HUES64 (cell line): ENCODE results near the gene TLE3.

Source experiments
- H3K27ac ChIP-seq: 2 replicates; pipeline ENCODE4 v1.7.0; 2013; ENCODE audit warnings: low read depth, low read length, inconsistent platforms
- H3K27me3 ChIP-seq: 2 replicates; pipeline ENCODE4 v1.6.1; 2013; ENCODE audit warnings: mild to moderate bottlenecking, low read length; ENCODE audit not compliant: insufficient read depth
- H3K36me3 ChIP-seq: 2 replicates; pipeline ENCODE4 v1.6.1; 2013; ENCODE audit warnings: mild to moderate bottlenecking, low read length; ENCODE audit not compliant: insufficient read depth
- H3K4me1 ChIP-seq: 2 replicates; pipeline ENCODE4 v1.6.1; 2013; ENCODE audit warnings: mild to moderate bottlenecking, low read length, moderate library complexity; ENCODE audit not compliant: insufficient read depth
- H3K4me3 ChIP-seq: 2 replicates; pipeline ENCODE4 v1.5.1; 2013; ENCODE audit warnings: mild to moderate bottlenecking, low read length, moderate library complexity
- H3K9ac ChIP-seq: 2 replicates; pipeline ENCODE4 v1.6.1; 2013; ENCODE audit warnings: mild to moderate bottlenecking, low read depth, low read length
- H3K9me3 ChIP-seq: 2 replicates; pipeline ENCODE4 v1.6.1; 2013; ENCODE audit warnings: low read depth, low read length; ENCODE audit not compliant: insufficient read depth
- WGBS: fragments of 150-250, 120-280 bp; methylation state at CpG from one replicate; pipeline ENCODE4 v1.1.7; 2013; ENCODE audit warnings: missing lambda C conversion rate; 5-methylcytosine and 5-hydroxymethylcytosine counted together

TLE3 gene

DNA sequence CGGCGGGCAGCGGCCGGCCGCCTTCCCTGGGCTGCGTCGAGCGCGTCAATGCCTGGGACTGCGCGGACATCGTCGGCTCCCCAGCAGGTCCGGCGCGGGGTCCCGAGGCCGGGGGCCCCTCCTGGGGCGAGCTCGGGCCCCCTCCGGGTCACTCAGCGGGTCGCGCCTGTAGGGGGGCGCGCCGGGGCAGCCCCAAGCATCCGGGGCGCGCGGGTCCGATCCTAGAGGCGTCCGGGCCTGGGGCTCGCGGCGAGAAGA lies 725 bp downstream of the TLE3 start:
- WGBS = under 1% methylated on average over 37 of the region's 37 CpGs

DNA sequence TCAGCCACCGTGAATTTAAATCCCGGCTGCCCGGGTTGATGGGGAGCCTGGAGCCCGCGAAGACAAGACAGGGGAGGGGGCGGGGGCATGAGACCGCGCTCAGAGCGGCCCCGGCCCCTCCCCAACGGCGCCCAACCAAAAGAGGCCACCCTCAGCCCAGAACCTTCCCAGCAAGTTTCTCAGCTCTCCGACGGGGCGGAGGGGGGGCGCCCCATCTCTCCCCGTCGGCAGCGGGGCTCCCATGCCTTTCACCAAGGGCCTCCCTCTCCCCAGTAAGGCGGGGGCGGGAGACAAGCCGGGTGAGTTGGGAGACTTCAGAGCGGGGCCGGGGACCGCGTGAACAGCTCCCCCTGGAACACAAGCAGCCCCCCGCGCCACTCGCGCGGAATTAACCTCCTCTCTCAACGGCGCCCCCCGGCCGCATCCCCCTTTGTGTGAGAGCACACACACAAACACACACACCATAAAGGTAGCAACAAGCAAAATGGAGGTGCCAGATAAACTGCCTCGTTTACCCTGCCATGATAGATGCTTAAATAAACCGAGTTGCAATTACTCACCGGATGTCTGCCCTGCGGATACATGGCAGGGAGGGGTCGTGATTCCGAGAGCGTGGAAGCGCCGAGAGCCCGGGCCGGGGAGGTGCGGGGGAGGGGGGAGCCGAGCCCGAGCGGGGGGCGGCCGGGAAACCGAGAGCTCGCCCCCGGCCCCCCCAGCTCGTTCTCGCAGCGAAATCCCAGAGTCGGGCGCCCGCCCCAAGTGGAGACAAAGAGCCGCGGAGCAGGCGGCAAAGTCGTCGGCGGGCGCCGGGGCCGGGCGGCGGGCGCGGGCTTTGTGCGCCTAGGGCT lies 1.3 kb downstream of the TLE3 start:
- H3K36me3 ChIP-seq = peaks cover 28% of the 10 kb centered on the region
- peak overlapping the region; percentile 74 for H3K27ac ChIP-seq
- H3K27me3 ChIP-seq = peaks cover 6% of the 10 kb centered on the region
- no peaks in the 10 kb centered on the region for H3K9me3 ChIP-seq
- WGBS = under 1% methylated on average over 75 of the region's 75 CpGs
- H3K9ac ChIP-seq = peak overlapping the region; percentile 90
- H3K4me3 ChIP-seq = peak overlapping the region; percentile 93
- H3K4me1 ChIP-seq = peaks cover 44% of the 10 kb centered on the region

More for the DNA sequence above, 725 bp downstream of the TLE3 start:
- Histone ChIP-seq H3K27me3 (peaks cover 6% of the 10 kb centered on the region), H3K9ac (peak overlapping the region; percentile 90), H3K4me1 (peaks cover 43% of the 10 kb centered on the region), H3K27ac (peak overlapping the region; percentile 78), H3K9me3 (no peaks in the 10 kb centered on the region), H3K4me3 (peak overlapping the region; percentile 93), H3K36me3 (peaks cover 23% of the 10 kb centered on the region)

DNA sequence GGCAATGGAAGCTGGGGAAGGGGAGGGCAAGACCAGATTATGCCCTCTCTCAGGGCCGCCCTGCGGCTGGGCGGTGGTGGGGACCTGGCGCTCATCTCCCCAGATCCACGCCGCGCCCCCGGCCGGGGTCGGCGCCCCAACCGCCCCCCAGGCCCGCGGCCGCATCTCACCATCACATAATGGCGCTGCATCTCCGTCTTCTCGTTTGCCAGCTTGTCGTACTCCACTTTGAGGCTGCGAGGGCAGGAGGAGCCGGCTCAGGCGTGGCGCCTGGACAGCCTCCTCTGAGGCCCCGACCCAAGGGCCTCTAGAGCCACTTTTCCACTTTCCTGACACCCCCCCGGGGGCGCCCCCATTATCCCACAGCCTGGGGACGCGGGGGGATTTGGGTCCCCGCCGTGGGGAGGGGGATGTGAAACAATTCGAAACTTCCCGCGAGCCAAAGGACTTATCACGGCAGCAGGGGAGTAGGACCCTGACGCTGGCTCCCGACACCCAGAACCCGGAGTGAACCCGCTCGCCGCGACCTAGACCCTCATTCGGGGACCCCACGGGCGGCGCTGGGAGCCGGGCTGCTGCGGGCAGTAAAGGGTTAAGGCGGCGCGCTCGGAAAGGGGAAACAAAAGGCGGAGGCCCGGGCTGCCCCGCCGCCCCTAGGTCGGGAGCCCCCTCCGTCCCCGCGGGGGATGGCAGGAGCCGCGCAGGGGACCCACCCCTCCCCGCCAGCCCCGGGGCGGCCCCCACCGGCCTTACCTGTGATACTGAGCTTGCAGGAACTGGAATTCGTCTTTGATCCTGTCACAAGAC lies 2.1 kb downstream of the TLE3 start:
- H3K9ac ChIP-seq = peak overlapping the region; percentile 90
- under 1% methylated on average over 63 of the region's 66 CpGs for WGBS
- H3K4me1 ChIP-seq = peaks cover 52% of the 10 kb centered on the region
- H3K36me3 ChIP-seq = peaks cover 36% of the 10 kb centered on the region
- peak overlapping the region; percentile 93 for H3K4me3 ChIP-seq
- H3K27ac ChIP-seq = peak overlapping the region; percentile 74
- no peaks in the 10 kb centered on the region for H3K9me3 ChIP-seq
- peaks cover 2% of the 10 kb centered on the region for H3K27me3 ChIP-seq

DNA sequence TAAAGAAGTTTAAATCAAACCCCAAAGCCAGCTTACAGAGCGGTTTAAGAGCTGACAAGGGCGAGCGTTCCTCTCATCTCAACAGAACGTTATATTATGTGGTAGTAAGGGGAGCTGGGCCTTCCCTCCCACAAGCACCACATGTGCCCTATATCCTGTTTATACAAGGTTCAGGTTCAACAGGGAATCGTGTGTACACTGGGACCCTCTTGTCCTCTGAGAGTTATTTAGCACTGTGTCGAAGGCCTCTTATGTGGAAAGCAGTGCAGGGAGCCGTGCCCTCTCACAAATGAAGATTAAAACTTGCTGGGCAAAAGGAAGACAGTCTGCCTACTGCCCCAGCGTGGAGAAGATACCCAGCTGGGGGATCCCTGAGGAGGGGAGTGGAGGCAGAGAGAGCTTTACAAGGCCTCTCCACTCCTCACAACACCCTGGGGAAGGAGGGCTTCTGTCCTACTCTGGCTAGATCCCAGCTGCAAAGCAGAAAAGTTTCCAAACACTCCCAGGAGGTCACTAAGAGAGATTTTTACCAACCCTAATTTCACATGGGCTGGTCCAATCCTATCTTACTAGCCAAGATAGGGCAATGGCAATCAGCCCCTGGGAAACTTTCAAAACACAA lies 2.9 kb downstream of the TLE3 start:
- Histone ChIP-seq H3K9me3 (no peaks in the 10 kb centered on the region), H3K9ac (peak overlapping the region; percentile 74; the same call in 1 of the 2 replicates), H3K36me3 (peaks cover 42% of the 10 kb centered on the region), H3K27ac (no peak overlapping the region), H3K4me1 (peaks cover 58% of the 10 kb centered on the region), H3K4me3 (peak overlapping the region; percentile 93), H3K27me3 (no peaks in the 10 kb centered on the region)
- WGBS = 25% methylated on average over 4 of the region's 8 CpGs

DNA sequence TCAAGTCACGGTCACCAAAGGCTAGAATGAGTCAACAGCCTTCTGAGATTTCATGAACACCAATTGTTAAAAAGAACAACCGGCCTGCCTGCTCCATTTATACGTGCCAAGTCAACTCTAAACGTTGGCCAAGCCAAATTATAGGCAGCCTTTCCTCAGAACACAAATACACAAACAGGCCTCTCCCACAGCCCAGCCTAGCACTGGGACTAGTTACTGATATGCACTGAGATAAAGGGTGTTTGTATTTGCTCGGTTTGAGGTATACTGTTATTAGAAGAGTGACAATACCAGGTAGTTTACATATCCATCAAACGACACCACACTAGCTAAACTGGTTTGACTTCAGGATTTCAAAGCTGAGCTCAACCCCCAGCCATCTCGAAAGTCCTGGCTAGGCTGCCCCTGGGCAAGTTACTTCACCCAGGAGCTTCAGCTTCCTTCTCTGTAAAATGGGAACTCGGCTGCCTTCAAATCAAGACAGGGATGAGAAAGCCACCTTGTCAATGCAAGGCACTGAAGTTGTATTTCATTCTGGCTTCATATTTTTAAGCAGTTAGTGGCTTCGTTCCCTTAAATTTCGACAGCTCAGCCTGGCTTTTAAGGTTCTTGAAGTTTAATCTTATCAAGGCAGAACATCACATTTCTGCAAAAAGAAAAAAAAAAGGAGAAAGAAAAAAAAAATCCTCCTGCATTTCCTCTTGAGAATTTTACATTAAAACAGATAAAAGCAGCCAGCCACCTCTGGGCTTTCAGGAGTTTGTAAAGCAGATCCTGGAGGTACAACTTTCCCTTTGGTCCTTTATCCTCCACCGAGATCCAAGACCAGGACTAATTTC lies 4.0 kb downstream of the TLE3 start:
- no peaks in the 10 kb centered on the region for H3K9me3 ChIP-seq
- peak overlapping the region; percentile 62; the same call in 1 of the 2 replicates for H3K27ac ChIP-seq
- H3K4me1 ChIP-seq = peaks cover 67% of the 10 kb centered on the region
- H3K36me3 ChIP-seq = peaks cover 46% of the 10 kb centered on the region
- H3K4me3 ChIP-seq = peak overlapping the region; percentile 93
- no peaks in the 10 kb centered on the region for H3K27me3 ChIP-seq
- H3K9ac ChIP-seq = no peak overlapping the region
- WGBS = 23% methylated on average over 10 of the region's 11 CpGs

DNA sequence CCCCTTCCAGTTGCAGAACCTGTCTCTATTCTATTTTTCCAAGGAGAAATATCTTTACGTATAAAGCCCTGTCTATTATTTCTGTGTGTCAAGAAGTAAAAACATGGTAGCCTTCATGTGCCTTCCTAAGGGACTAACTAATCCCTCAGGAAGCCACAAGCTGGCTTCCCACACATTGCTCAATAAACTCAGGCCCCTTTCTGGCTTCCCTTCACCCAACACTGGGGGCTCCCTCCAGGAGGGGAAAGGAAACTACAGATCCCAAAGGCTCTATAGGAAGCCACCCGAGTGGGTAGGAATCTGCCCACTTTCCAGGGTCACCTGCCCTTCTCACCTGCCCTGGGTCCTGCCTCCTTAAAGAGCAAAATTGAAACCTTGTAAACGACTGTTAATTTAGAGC lies 4.6 kb downstream of the TLE3 start:
- Histone ChIP-seq H3K4me3 (peak overlapping the region; percentile 93), H3K36me3 (peaks cover 49% of the 10 kb centered on the region), H3K4me1 (peaks cover 69% of the 10 kb centered on the region), H3K27me3 (no peaks in the 10 kb centered on the region), H3K9me3 (no peaks in the 10 kb centered on the region), H3K9ac (no peak overlapping the region), H3K27ac (peak overlapping the region; percentile 62; the same call in 1 of the 2 replicates)
- WGBS = 56% methylated on average over 3 of the region's 3 CpGs

DNA sequence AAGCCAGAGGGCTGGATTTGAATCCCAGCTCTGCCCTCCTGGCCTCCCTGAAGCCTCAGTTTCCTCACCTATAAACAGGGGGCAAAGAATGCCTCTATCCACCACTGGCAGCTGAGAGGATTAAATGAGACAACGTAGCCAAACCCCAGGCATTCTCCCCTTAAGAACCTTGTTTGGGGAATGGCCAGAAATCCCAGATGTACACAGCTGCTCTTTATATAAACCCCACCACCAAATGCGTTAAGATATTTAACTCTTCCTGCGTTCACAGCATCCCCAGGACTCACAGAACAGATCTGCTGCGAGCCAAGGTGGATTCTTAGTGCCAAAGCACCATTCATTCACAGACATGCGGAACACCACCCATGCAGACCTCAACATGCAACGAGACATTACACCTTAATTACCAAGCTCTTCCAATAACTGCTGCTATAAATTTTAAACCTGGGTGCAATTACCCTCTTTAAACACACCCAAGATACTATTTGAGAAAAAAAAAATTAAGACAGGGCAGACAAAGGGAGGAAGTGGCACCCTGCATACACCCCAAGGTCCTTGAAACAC lies 5.2 kb downstream of the TLE3 start:
- H3K4me1 ChIP-seq = peaks cover 74% of the 10 kb centered on the region
- H3K36me3 ChIP-seq = peaks cover 55% of the 10 kb centered on the region
- no peak overlapping the region for H3K4me3 ChIP-seq
- no peak overlapping the region for H3K9ac ChIP-seq
- H3K9me3 ChIP-seq = no peaks in the 10 kb centered on the region
- WGBS = 87% methylated on average over 6 of the region's 6 CpGs
- no peaks in the 10 kb centered on the region for H3K27me3 ChIP-seq
- H3K27ac ChIP-seq = no peak overlapping the region

DNA sequence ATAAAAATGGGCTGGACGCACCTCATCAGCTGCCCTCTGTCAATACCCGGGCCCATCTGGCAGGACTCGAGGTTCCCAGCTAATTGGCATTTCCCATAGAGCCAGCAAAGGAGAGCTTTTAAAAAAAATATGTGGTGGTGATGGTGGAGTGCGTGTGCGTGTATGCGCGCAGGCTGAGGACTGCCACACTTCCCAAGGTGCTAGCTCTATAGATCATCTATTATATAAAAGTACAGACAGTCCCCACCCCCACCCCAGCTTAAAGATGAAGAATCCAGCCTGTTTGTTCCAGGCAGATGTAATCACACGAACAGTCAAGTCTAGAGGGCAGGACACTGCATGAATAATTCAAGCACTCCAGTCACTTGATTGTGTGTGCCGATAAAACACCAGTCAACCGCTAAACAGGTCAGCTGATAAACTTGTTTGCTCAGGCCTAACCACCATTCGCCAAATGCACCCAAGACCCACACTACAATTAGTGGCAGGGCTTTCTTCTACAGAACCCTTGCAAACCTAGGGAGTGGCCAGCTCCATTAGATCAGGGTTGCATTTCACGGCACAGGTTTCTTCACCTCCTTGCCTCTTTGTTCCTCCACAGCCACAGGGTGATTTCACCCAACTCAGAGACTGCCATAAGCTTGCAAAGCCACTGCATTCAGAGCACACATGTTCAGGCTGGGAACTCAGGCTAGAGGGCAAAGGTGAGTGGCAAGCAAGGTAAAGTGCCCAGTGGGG lies 5.8 kb downstream of the TLE3 start:
- H3K27ac ChIP-seq = no peak overlapping the region
- H3K9me3 ChIP-seq = no peaks in the 10 kb centered on the region
- WGBS = 77% methylated on average over 8 of the region's 12 CpGs
- H3K27me3 ChIP-seq = no peaks in the 10 kb centered on the region
- H3K9ac ChIP-seq = no peak overlapping the region
- peaks cover 61% of the 10 kb centered on the region for H3K36me3 ChIP-seq
- H3K4me3 ChIP-seq = no peak overlapping the region
- peaks cover 74% of the 10 kb centered on the region for H3K4me1 ChIP-seq

DNA sequence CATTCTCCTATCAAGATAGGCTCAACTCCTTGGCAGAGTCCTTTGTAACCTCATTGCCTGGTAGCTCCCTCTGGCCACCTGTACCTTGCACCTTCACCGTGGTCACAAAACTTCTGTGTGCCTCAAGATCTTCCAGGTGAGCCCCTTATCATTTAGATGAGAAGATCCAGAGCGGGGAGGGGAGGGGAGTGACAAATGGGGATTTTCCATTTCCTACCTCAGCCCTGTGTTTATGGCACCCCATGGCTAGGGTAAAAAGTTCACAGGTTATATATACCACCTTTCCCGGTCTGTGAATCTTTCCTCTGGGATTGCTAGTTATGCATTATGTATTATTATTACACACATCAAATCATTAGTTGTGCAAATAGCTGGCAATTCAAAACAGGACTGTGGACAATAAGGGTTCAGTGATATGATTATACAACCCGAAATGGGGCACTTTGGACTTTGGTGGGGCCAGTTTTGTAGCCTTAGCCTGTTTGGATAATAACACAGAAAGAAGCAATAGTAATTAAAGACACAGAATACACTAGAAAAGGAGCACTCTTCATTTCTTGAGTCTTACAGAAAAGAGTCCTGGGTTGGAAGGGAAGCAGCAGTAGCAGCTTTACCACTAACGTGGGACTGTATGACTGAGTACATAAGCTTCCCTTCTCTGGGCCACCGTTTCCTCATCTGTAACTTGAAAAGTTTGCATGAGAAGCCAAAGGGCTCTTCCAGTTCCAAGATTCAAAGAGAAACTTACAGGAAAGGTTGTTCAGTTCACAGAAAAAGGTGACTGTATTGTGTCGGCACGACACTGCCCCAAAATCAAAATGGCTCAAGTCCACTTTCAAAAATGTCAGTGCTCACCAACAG lies 7.1 kb downstream of the TLE3 start:
- no peak overlapping the region for H3K9ac ChIP-seq
- H3K27me3 ChIP-seq = no peaks in the 10 kb centered on the region
- H3K4me3 ChIP-seq = no peak overlapping the region
- 83% methylated on average over 6 of the region's 8 CpGs for WGBS
- peaks cover 74% of the 10 kb centered on the region for H3K4me1 ChIP-seq
- peaks cover 71% of the 10 kb centered on the region for H3K36me3 ChIP-seq
- H3K27ac ChIP-seq = no peak overlapping the region
- no peaks in the 10 kb centered on the region for H3K9me3 ChIP-seq
